ENCODE measurements around the gene PMVK.

- TF ChIP-seq EZH2 (IDR thresholded peaks at IDR 0.05) (no peak), RAD21 (IDR thresholded peaks at IDR 0.05; ENCODE audit: low read depth) (no peak), POLR2A (IDR thresholded peaks at IDR 0.05; ENCODE audit: borderline replicate concordance, extremely low read depth, insufficient read depth, insufficient read length) (no peak), CTCF (IDR thresholded peaks at IDR 0.05 in 2 of 3, conservative IDR thresholded peaks at IDR 0.05 in 1 of 3; ENCODE audit: borderline replicate concordance in 1 of 3, insufficient read depth in 1 of 3, low read depth in 2 of 3, low read length in 2 of 3) (no peak), REST (IDR thresholded peaks at IDR 0.05; ENCODE audit: low read depth) (no peak), YY1 (IDR thresholded peaks at IDR 0.05; ENCODE audit: extremely low read depth, insufficient replicate concordance, low read depth, low read length) (no peak), POLR2AphosphoS5 (IDR thresholded peaks at IDR 0.05; ENCODE audit: low read depth, low read length) (no peak), ZNF274 (IDR thresholded peaks at IDR 0.05; ENCODE audit: low read depth, low read length) (no peak), CEBPB (IDR thresholded peaks at IDR 0.05; ENCODE audit: low read depth) (no peak), EZH2phosphoT487 (IDR thresholded peaks at IDR 0.05; ENCODE audit: borderline replicate concordance) (no peak), JUND (IDR thresholded peaks at IDR 0.05) (no peak)
Observed at GRCh38 chr1:154966111-154966510, 29.6 kb upstream of the PMVK start.

Measured in HCT116 (cell line).